NCI-H1048 (cell line): ENCODE measurements around the gene UGT1A5.
"Not testable (repeated sequence)": the region's sequence is repeated elsewhere in the genome, so short reads cannot be mapped to it uniquely, and the experiment has no call there.

Source experiments
- DNase-seq: peaks from one replicate; lab custom pipeline; 2025; lab: John Stamatoyannopoulos, UW

UGT1A5 gene

GRCh38 chr2:233746475-233747282 lies 34.0 kb downstream of the UGT1A5 start:
- DNase-seq: no peak

DNA sequence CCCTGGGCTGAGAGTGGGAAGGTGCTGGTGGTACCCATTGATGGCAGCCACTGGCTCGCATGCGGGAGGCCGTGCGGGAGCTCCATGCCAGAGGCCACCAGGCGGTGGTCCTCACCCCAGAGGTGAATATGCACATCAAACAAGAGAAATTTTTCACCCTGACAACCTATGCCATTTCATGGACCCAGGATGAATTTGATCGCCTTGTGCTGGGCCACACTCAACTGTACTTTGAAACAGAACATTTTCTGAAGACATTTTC lies 34.5 kb downstream of the UGT1A5 start:
- no peak for DNase-seq

GRCh38 chr2:233750689-233751088 lies 38.0 kb downstream of the UGT1A5 start:
- not testable (repeated sequence) for DNase-seq

- not testable (repeated sequence) for DNase-seq
Observed at GRCh38 chr2:233751212-233752009, 38.7 kb downstream of the UGT1A5 start.

GRCh38 chr2:233754872-233755611 lies 42.3 kb downstream of the UGT1A5 start:
- no peak for DNase-seq

- DNase-seq: no peak
Observed at GRCh38 chr2:233756429-233757081, 43.8 kb downstream of the UGT1A5 start.

GRCh38 chr2:233758141-233758540 lies 45.4 kb downstream of the UGT1A5 start:
- no peak for DNase-seq

- no peak for DNase-seq
Observed at GRCh38 chr2:233758849-233759248, 46.1 kb downstream of the UGT1A5 start.

- DNase-seq: no peak
Observed at GRCh38 chr2:233760043-233760442, 47.3 kb downstream of the UGT1A5 start, which contains the start of gene UGT1A1. TSS of gene UGT1A1 (plus strand) at chr2:233760270. CDS start at chr2:233760288, 18 bp downstream.

DNA sequence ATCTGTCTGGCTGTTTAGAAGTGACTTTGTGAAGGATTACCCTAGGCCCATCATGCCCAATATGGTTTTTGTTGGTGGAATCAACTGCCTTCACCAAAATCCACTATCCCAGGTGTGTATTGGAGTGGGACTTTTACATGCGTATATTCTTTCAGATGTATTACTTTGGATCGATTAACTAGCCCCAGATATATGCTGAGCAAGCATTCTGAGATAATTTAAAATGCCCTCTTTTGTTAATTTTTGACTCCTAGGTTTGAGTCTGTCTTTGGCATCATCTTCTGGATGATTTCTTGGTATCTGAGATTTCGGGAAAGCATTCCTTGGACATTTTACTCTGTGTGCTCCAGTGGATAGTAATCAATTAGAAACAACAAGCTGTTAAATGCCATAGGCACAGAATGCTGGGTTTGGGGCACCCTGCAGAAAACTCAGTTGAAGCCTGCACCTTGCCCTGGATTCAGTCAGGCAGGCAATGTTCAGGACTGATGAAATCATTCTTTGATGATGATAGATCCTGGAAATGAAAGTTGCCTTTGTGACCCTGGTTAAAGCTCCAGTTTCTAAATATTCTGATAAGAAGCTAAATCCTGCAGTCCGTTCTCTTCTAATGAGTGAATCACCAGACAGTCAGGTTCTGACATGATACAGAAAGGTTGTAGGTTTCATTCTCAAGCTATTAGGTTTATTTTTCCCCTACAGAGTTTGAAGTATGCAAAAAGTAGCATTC lies 48.5 kb downstream of the UGT1A5 start:
- no peak for DNase-seq

GRCh38 chr2:233764264-233764663 lies 51.6 kb downstream of the UGT1A5 start:
- DNase-seq: no peak

GRCh38 chr2:233764761-233765160 lies 52.1 kb downstream of the UGT1A5 start:
- no peak for DNase-seq

DNA sequence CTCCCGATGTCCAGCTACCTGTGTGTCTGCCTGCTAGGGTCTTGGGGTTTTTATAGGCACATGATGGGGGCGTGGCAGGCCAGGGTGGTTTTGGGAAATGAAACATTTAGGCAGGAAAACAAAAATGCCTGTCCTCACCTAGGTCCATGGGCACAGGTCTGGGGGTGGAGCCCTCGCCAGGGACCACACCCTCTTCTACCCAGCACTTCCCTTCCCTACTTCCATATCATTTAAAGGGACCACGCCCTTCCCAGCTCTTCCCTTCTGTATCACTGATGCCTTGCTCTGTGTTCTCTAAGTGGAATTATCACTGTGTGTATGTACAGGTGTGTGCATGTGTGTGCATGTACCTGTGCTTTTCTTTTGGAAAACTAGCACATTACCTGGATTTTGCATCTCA lies 53.7 kb downstream of the UGT1A5 start:
- no peak for DNase-seq

- no peak for DNase-seq
Observed at GRCh38 chr2:233768076-233768475, 55.4 kb downstream of the UGT1A5 start.

DNA sequence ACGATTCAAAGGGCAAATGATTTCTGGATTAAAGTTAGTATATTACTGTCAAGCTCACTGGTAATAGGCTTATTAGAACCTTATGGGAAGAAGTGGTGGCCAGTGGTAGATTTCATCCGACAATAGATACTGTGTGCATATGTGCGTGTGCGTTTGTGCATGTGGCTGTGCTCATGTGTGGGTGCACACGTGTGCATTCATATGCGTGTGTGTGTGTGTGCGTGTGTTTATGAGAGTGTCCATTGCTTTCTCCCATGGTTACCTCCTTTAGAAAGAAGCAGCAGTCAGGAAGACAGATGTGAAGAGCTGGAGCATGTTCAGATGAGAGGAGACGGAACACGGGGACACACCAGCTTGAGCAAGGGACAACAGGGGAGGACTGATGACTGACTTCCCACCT lies 56.6 kb downstream of the UGT1A5 start:
- DNase-seq: no peak

- no peak for DNase-seq
Observed at GRCh38 chr2:233772153-233772552, 59.4 kb downstream of the UGT1A5 start.

DNA sequence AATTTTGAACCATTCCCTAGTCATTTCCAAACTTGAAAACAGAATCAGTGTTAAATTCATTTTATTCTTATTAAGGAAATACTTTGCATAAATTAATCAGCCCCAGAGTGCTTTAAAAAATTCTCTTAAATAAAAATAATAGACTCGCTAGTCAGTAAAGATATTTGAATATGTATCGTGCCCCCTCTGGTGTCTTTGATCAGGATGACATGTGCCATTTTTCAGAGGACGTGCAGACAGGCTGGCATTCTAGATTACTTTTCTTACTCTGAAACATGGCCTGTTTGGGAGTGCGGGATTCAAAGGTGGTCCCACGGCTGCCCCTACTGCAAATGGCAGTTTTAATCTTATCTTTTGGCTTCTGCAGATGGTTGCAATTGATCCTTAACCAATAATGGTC lies 59.9 kb downstream of the UGT1A5 start:
- DNase-seq: no peak

GRCh38 chr2:233773854-233774253 lies 61.1 kb downstream of the UGT1A5 start:
- DNase-seq: no peak

GRCh38 chr2:233775414-233775813 lies 62.7 kb downstream of the UGT1A5 start:
- no peak for DNase-seq

DNA sequence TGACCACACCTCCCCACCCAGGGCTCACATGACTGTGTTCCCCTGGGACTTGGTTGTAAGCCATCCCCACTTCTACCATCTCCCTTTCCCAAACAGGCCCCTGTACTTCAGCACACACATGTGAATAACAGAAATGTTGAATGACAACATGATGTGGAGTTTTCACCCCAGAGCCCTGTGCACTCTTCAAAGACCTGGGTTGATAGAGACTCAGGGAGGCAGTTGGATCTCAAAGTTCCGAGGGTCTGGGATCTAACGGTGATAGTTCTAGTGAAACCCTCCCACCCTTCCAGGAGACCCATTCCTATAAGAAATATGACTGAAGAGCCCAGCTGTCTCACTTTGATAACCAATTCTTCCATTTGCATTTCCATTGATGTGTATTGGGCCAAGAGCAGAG lies 65.3 kb downstream of the UGT1A5 start, which contains the start of gene MROH2A:
Gene MROH2A, plus strand, starts transcription at position 301 of the 400 bp plus-strand sequence. CDS start 1,029 bp downstream, outside the sequence.
- no peak for DNase-seq

- DNase-seq: no peak
Observed at GRCh38 chr2:233779722-233780121, 67.0 kb downstream of the UGT1A5 start.
